Type B pancreatic cell (in vitro differentiated cells): ENCODE data around the gene CYFIP2. TPM values are rescaled to one million over a fixed set of nuclear protein-coding genes. Genes with fewer than 3 reads are reported as not detected.

ENCODE experiments used
- DNase-seq: peaks from one replicate; pipeline ENCODE4 v3.0.0; 2021; ENCODE audit warnings: mixed read lengths; ENCODE audit not compliant: unreplicated experiment; ENCODE audit errors: extremely low spot score
- H3K27ac Mint-ChIP-seq: 2 replicates; pipeline ENCODE4 v1.8.0; 2021; ENCODE audit warnings: mild to moderate bottlenecking, mixed read lengths
- H3K27me3 Mint-ChIP-seq: 2 replicates; pipeline ENCODE4 v1.8.0; 2021; ENCODE audit warnings: mixed read lengths
- H3K36me3 Mint-ChIP-seq: 2 replicates; pipeline ENCODE4 v1.8.0; 2021; ENCODE audit warnings: mixed read lengths
- H3K4me1 Mint-ChIP-seq: one replicate; pipeline ENCODE4 v1.8.0; 2021; ENCODE audit warnings: mixed read lengths; ENCODE audit not compliant: unreplicated experiment
- H3K4me3 Mint-ChIP-seq: 2 replicates; pipeline ENCODE4 v1.8.0; 2021; ENCODE audit warnings: mild to moderate bottlenecking, mixed read lengths
- H3K9me3 Mint-ChIP-seq: 2 replicates; pipeline ENCODE4 v1.8.0; 2021; ENCODE audit warnings: mixed read lengths
- CTCF ChIP-seq: fragments of 200-600 bp; sonication (generic); conservative IDR thresholded peaks from 2 replicates; pipeline ENCODE4 v1.5.0; 2021; ENCODE audit warnings: antibody characterized with exemption, mild to moderate bottlenecking
- total RNA-seq: library from RNA; stranded (reverse); gene quantifications from 2 replicates; pipeline ENCODE4 v1.2.1, GENCODE V29; 2021; ENCODE audit warnings: low replicate concordance

CYFIP2 gene
- total RNA-seq, 1 donor from 2014 or later: 61.4 TPM

- Mint-ChIP-seq H3K4me1 (peaks cover 8% of the 10 kb centered on the region), H3K27ac (no peak overlapping the region), H3K9me3 (no peaks in the 10 kb centered on the region), H3K4me3 (no peak overlapping the region), H3K36me3 (no peaks in the 10 kb centered on the region), H3K27me3 (no peaks in the 10 kb centered on the region)
- TF ChIP-seq CTCF: no peak
- DNase-seq: no peak
Observed at GRCh38 chr5:157278319-157279037, 12.6 kb downstream of the CYFIP2 start.

- H3K4me3 Mint-ChIP-seq: no peak overlapping the region
Observed at GRCh38 chr5:157279605-157280239, 13.8 kb downstream of the CYFIP2 start.

GRCh38 chr5:157280927-157281326 lies 15.0 kb downstream of the CYFIP2 start:
- Mint-ChIP-seq H3K27ac (no peak overlapping the region), H3K27me3 (no peaks in the 10 kb centered on the region), H3K9me3 (no peaks in the 10 kb centered on the region), H3K4me3 (no peak overlapping the region), H3K4me1 (peaks cover 8% of the 10 kb centered on the region), H3K36me3 (no peaks in the 10 kb centered on the region)
- DNase-seq: no peak
- no peak for TF ChIP-seq CTCF

More at GRCh38 chr5:157279605-157280239, 13.8 kb downstream of the CYFIP2 start:
- H3K27ac Mint-ChIP-seq: no peak overlapping the region
- no peaks in the 10 kb centered on the region for H3K9me3 Mint-ChIP-seq
- H3K27me3 Mint-ChIP-seq: no peaks in the 10 kb centered on the region
- TF ChIP-seq CTCF: no peak
- peaks cover 8% of the 10 kb centered on the region for H3K4me1 Mint-ChIP-seq
- DNase-seq: no peak
- no peaks in the 10 kb centered on the region for H3K36me3 Mint-ChIP-seq

GRCh38 chr5:157282150-157282549 lies 16.2 kb downstream of the CYFIP2 start:
- DNase-seq: no peak
- no peak overlapping the region for H3K27ac Mint-ChIP-seq
- no peaks in the 10 kb centered on the region for H3K27me3 Mint-ChIP-seq
- no peaks in the 10 kb centered on the region for H3K9me3 Mint-ChIP-seq
- H3K4me3 Mint-ChIP-seq: no peak overlapping the region
- no peaks in the 10 kb centered on the region for H3K36me3 Mint-ChIP-seq
- no peak for TF ChIP-seq CTCF
- H3K4me1 Mint-ChIP-seq: peaks cover 8% of the 10 kb centered on the region

GRCh38 chr5:157283434-157283833 lies 17.5 kb downstream of the CYFIP2 start:
- Mint-ChIP-seq H3K27me3 (no peaks in the 10 kb centered on the region), H3K36me3 (peaks cover 8% of the 10 kb centered on the region), H3K9me3 (no peaks in the 10 kb centered on the region), H3K27ac (no peak overlapping the region), H3K4me1 (peaks cover 8% of the 10 kb centered on the region), H3K4me3 (no peak overlapping the region)
- no peak for TF ChIP-seq CTCF
- no peak for DNase-seq
